SK-N-SH treated with all-trans-retinoic acid at 6 μM for 48 hours (cell line): ENCODE measurements around the gene DOK5.

Source experiments
- ATAC-seq: fragments of 200-7000 bp; cut with Tn5 transposase; 3 replicates; pipeline ENCODE4 v1.9.1; 2020; ENCODE audit warnings: mild to moderate bottlenecking, moderate library complexity
- ARNTL ChIP-seq: fragments of 450-650 bp; formaldehyde crosslinking; IDR thresholded peaks from 2 replicates; pipeline ENCODE4 v1.5.0; 2020; ENCODE audit warnings: low read depth, mild to moderate bottlenecking, moderate library complexity, borderline replicate concordance
- BACH2 ChIP-seq: fragments of 250-450 bp; sonication (Bioruptor Pico); IDR thresholded peaks from 2 replicates; pipeline ENCODE4 v1.9.0; 2021; ENCODE audit warnings: mild to moderate bottlenecking, borderline replicate concordance
- CREB5 ChIP-seq: fragments of 250-450 bp; sonication (Bioruptor Pico); IDR thresholded peaks from 2 replicates; pipeline ENCODE4 v1.5.1; 2020; ENCODE audit warnings: low read depth, mild to moderate bottlenecking, moderate library complexity
- CSDC2 ChIP-seq: fragments of 250-450 bp; sonication (Bioruptor Pico); IDR thresholded peaks from 2 replicates; pipeline ENCODE4 v1.5.0; 2020; ENCODE audit warnings: mild to moderate bottlenecking, moderate library complexity
- CSRNP3 ChIP-seq: fragments of 250-450 bp; sonication (Bioruptor Pico); IDR thresholded peaks from 2 replicates; pipeline ENCODE4 v1.5.1; 2021; ENCODE audit warnings: mild to moderate bottlenecking, moderate library complexity
- ESRRG ChIP-seq: fragments of 250-450 bp; sonication (Bioruptor Pico); IDR thresholded peaks from 2 replicates; pipeline ENCODE4 v1.6.1; 2021; ENCODE audit warnings: mild to moderate bottlenecking
- GLIS3 ChIP-seq: fragments of 250-450 bp; sonication (Bioruptor Pico); IDR thresholded peaks from 2 replicates; pipeline ENCODE4 v1.5.0; 2020; ENCODE audit warnings: mild to moderate bottlenecking, moderate library complexity
- ISL1 ChIP-seq: fragments of 250-450 bp; sonication (Bioruptor Pico); IDR thresholded peaks from 2 replicates; pipeline ENCODE4 v2.1.2; 2022; ENCODE audit warnings: mild to moderate bottlenecking, moderate library complexity
- OSR1 ChIP-seq: fragments of 250-450 bp; sonication (Bioruptor Pico); IDR thresholded peaks from 2 replicates; pipeline ENCODE4 v1.8.0; 2022; ENCODE audit warnings: moderate library complexity, mild to moderate bottlenecking, inconsistent platforms
- POU6F1 ChIP-seq: fragments of 250-450 bp; sonication (Bioruptor Pico); IDR thresholded peaks from 2 replicates; pipeline ENCODE4 v1.8.0; 2021; ENCODE audit warnings: low read depth, mild to moderate bottlenecking, moderate library complexity, borderline replicate concordance
- PPARA ChIP-seq: fragments of 250-450 bp; sonication (Bioruptor Pico); IDR thresholded peaks from 2 replicates; pipeline ENCODE4 v1.5.0; 2020; ENCODE audit warnings: mild to moderate bottlenecking, borderline replicate concordance
- RARB ChIP-seq: fragments of 250-450 bp; sonication (Bioruptor Pico); IDR thresholded peaks from 2 replicates; pipeline ENCODE4 v1.8.0; 2021; ENCODE audit warnings: mild to moderate bottlenecking, moderate library complexity
- SNAI2 ChIP-seq: fragments of 250-450 bp; sonication (Bioruptor Pico); IDR thresholded peaks from 2 replicates; pipeline ENCODE4 v1.5.0; 2020; ENCODE audit warnings: mild to moderate bottlenecking, moderate library complexity
- TCF4 ChIP-seq: fragments of 250-450 bp; sonication (Bioruptor Pico); IDR thresholded peaks from 2 replicates; pipeline ENCODE4 v1.8.0; 2021; ENCODE audit warnings: mild to moderate bottlenecking, moderate library complexity, borderline replicate concordance
- TOX ChIP-seq: fragments of 250-450 bp; sonication (Bioruptor Pico); IDR thresholded peaks from 2 replicates; pipeline ENCODE4 v1.8.0; 2021; ENCODE audit warnings: mild to moderate bottlenecking, moderate library complexity, borderline replicate concordance
- TSHZ2 ChIP-seq: fragments of 250-450 bp; sonication (Bioruptor Pico); IDR thresholded peaks from 2 replicates; pipeline ENCODE4 v1.5.0; 2020; ENCODE audit warnings: mild to moderate bottlenecking, moderate library complexity
- ZFP3 ChIP-seq: fragments of 250-450 bp; sonication (Bioruptor Pico); IDR thresholded peaks from 2 replicates; pipeline ENCODE4 v1.5.0; 2020; ENCODE audit warnings: mild to moderate bottlenecking, moderate library complexity
- ZFP30 ChIP-seq: fragments of 450-650 bp; formaldehyde crosslinking; IDR thresholded peaks from 2 replicates; pipeline ENCODE4 v1.5.0; 2022; ENCODE audit warnings: mild to moderate bottlenecking, moderate library complexity
- ZNF565 ChIP-seq: fragments of 450-650 bp; formaldehyde crosslinking; conservative IDR thresholded peaks from 2 replicates; pipeline ENCODE4 v1.5.0; 2020; ENCODE audit warnings: low read depth, mild to moderate bottlenecking, moderate library complexity
- ZNF70 ChIP-seq: fragments of 450-650 bp; formaldehyde crosslinking; IDR thresholded peaks from 2 replicates; pipeline ENCODE4 v1.5.0; 2020; ENCODE audit warnings: mild to moderate bottlenecking, moderate library complexity
- ZNF8 ChIP-seq: fragments of 450-650 bp; formaldehyde crosslinking; IDR thresholded peaks from 2 replicates; pipeline ENCODE4 v1.5.0; 2020; ENCODE audit warnings: mild to moderate bottlenecking, moderate library complexity

The DOK5 gene

GRCh38 chr20:54470697-54471096 lies 4.7 kb upstream of the DOK5 start:
- TF ChIP-seq ISL1 (CRISPR knock-in tag) (no peak), CSDC2 (CRISPR knock-in tag) (no peak), ZNF70 (CRISPR knock-in tag) (no peak), ZFP30 (CRISPR knock-in tag) (no peak), OSR1 (CRISPR knock-in tag) (no peak), SNAI2 (no peak), CREB5 (no peak), CSRNP3 (CRISPR knock-in tag) (no peak), GLIS3 (CRISPR knock-in tag) (no peak), TOX (CRISPR knock-in tag) (no peak), ESRRG (no peak), ZNF8 (CRISPR knock-in tag) (no peak), ZNF565 (no peak), TSHZ2 (CRISPR knock-in tag) (no peak), ZFP3 (CRISPR knock-in tag) (no peak), PPARA (CRISPR knock-in tag) (no peak)
- no peak for ATAC-seq

GRCh38 chr20:54472607-54473006 lies 2.8 kb upstream of the DOK5 start:
- no peak for TF ChIP-seq PPARA (CRISPR knock-in tag)
- TF ChIP-seq ARNTL (CRISPR knock-in tag) = no peak
- no peak for TF ChIP-seq ISL1 (CRISPR knock-in tag)
- TF ChIP-seq GLIS3 (CRISPR knock-in tag) = no peak
- TF ChIP-seq BACH2 = no peak
- no peak for TF ChIP-seq TCF4 (CRISPR knock-in tag)
- no peak for TF ChIP-seq OSR1 (CRISPR knock-in tag)
- TF ChIP-seq POU6F1 = no peak
- TF ChIP-seq TSHZ2 (CRISPR knock-in tag) = no peak
- no peak for TF ChIP-seq ZFP3 (CRISPR knock-in tag)
- TF ChIP-seq, all 23 proteins: peak for 0
- ATAC-seq = no peak

- ATAC-seq = no peak
Measured at GRCh38 chr20:54473340-54473739, 2.1 kb upstream of the DOK5 start.

More at GRCh38 chr20:54473340-54473739, 2.1 kb upstream of the DOK5 start:
- no peak for TF ChIP-seq RARB (CRISPR knock-in tag)
- no peak for TF ChIP-seq ZNF8 (CRISPR knock-in tag)
- no peak for TF ChIP-seq CSRNP3 (CRISPR knock-in tag)
